CD4-positive, alpha-beta memory T cell (primary cell): Measurements from ENCODE around the gene MEGF11. TPM values are rescaled to one million over a fixed set of nuclear protein-coding genes. Genes with fewer than 3 reads are reported as not detected.

ENCODE experiments used
- CTCF ChIA-PET: fragments of 350-600 bp; sonication (Branson Sonifier 250); formaldehyde crosslinking; loops from one replicate; lab custom pipeline; 2021; ENCODE audit warnings: inconsistent platforms; ENCODE audit not compliant: partially characterized antibody; lab: Charles Lee
- POLR2A ChIA-PET: fragments of 350-600 bp; sonication (Branson Sonifier 250); formaldehyde crosslinking; loops from one replicate; lab custom pipeline; 2021; ENCODE audit not compliant: partially characterized antibody; lab: Charles Lee
- DNase-seq, 5 donors: peaks; one replicate each; pipeline versions ENCODE4 v3.0.0 to v3.0.0-alpha.2; 2020 to 2022; ENCODE audit warnings: mixed read lengths in 1 of 5
- H3K27ac ChIP-seq: one replicate; pipeline ENCODE4 v1.7.0; 2013; ENCODE audit warnings: low read depth, low read length
- H3K27me3 ChIP-seq: 2 replicates; pipeline ENCODE4 v1.7.0; 2013; ENCODE audit warnings: mild to moderate bottlenecking, low read length, moderate library complexity; ENCODE audit not compliant: insufficient read depth
- H3K36me3 ChIP-seq: 2 replicates; pipeline ENCODE4 v1.7.0; 2013; ENCODE audit warnings: mild to moderate bottlenecking, low read length, moderate library complexity; ENCODE audit not compliant: insufficient read depth
- H3K4me1 ChIP-seq: 2 replicates; pipeline ENCODE4 v1.7.0; 2013; ENCODE audit warnings: mild to moderate bottlenecking, low read length, moderate library complexity; ENCODE audit not compliant: insufficient read depth
- H3K4me3 ChIP-seq, 2 donors: one replicate each; pipeline ENCODE4 v1.7.0; 2013; ENCODE audit warnings: low read length in 2 of 2, mild to moderate bottlenecking in 1 of 2
- H3K9me3 ChIP-seq, 2 donors: one replicate each; pipeline ENCODE4 v1.7.0; 2013; ENCODE audit warnings: low read length in 2 of 2, control low read depth in 1 of 2; ENCODE audit not compliant: control insufficient read depth in 1 of 2
- H3K27ac Mint-ChIP-seq, 7 donors: one replicate each; pipeline ENCODE4 v1.8.0; 2020 to 2021; ENCODE audit warnings: mixed read lengths in 7 of 7, mild to moderate bottlenecking in 6 of 7, inconsistent platforms in 3 of 7, moderate library complexity in 3 of 7
- H3K27me3 Mint-ChIP-seq, 2 donors: one replicate each; pipeline ENCODE4 v1.8.0; 2020 to 2021; ENCODE audit warnings: mixed read lengths in 2 of 2
- H3K36me3 Mint-ChIP-seq, 2 donors: one replicate each; pipeline ENCODE4 v1.8.0; 2020 to 2021; ENCODE audit warnings: mixed read lengths in 2 of 2, inconsistent platforms in 1 of 2, mild to moderate bottlenecking in 1 of 2
- H3K4me1 Mint-ChIP-seq, 4 donors: one replicate each; pipeline ENCODE4 v1.8.0; 2020 to 2021; ENCODE audit warnings: mixed read lengths in 4 of 4, mild to moderate bottlenecking in 1 of 4
- H3K4me3 Mint-ChIP-seq, 8 donors: one replicate each; pipeline ENCODE4 v1.8.0; 2020 to 2021; ENCODE audit warnings: mixed read lengths in 8 of 8, mild to moderate bottlenecking in 7 of 8, moderate library complexity in 6 of 8, inconsistent platforms in 3 of 8
- H3K9me3 Mint-ChIP-seq, 8 donors: one replicate each; pipeline ENCODE4 v1.8.0; 2020 to 2021; ENCODE audit warnings: mixed read lengths in 8 of 8, mild to moderate bottlenecking in 5 of 8, inconsistent platforms in 3 of 8, moderate library complexity in 1 of 8
- intact Hi-C: fragments of 100-400 bp; cut with micrococcal nuclease; formaldehyde crosslinking; loops from one replicate; pipeline ENCODE4 v1.15.1; 2023
- polyA plus RNA-seq, 2 donors: library from polyadenylated mRNA; unstranded; fragments of 300-500 nt; fragmentation: Illumina TruSeq; gene quantifications; one replicate each; pipeline ENCODE4 v1.2.3, GENCODE V29; 2021
- total RNA-seq, 2 experiments: library from RNA; stranded (reverse); gene quantifications; one replicate each; pipeline ENCODE4 v1.2.3, GENCODE V29; 2021

The MEGF11 gene
- total and polyA plus RNA-seq, 4 experiments from 2014 or later = 0.69 TPM; not detected in 3

GRCh38 chr15:66261056-66261455 lies 7.5 kb upstream of the MEGF11 start:
- Histone ChIP-seq H3K9me3 (no peaks in the 10 kb centered on the region), H3K4me3 (no peak overlapping the region), H3K27me3 (peaks cover under 1% of the 10 kb centered on the region), H3K36me3 (no peaks in the 10 kb centered on the region), H3K4me1 (no peaks in the 10 kb centered on the region), H3K27ac (no peak overlapping the region)
- H3K27me3 Mint-ChIP-seq = peaks cover 14 to 25% of the 10 kb centered on the region in 2 donors
- no peak for DNase-seq
- H3K9me3 Mint-ChIP-seq = peaks cover 3 to 13% (median 10%) of the 10 kb centered on the region in 8 donors
- ChIA-PET POLR2A (no interaction called here), CTCF (no interaction called here)
- H3K27ac Mint-ChIP-seq = no peak overlapping the region
- no peaks in the 10 kb centered on the region for H3K4me1 Mint-ChIP-seq
- no peak overlapping the region for H3K4me3 Mint-ChIP-seq
- intact Hi-C loops = no loop called here
- H3K36me3 Mint-ChIP-seq = peaks cover 3 to 8% of the 10 kb centered on the region in 2 donors

- Histone ChIP-seq H3K27me3 (peaks cover 36% of the 10 kb centered on the region), H3K4me1 (peaks cover 21% of the 10 kb centered on the region), H3K4me3 (no peak overlapping the region), H3K27ac (no peak overlapping the region), H3K9me3 (no peaks in the 10 kb centered on the region), H3K36me3 (no peaks in the 10 kb centered on the region)
- CTCF ChIA-PET = no interaction called here
- Mint-ChIP-seq H3K36me3 (peaks cover 0 to 3% of the 10 kb centered on the region in 2 donors), H3K4me3 (no peak overlapping the region), H3K27me3 (peaks cover 28 to 37% of the 10 kb centered on the region in 2 donors), H3K9me3 (peaks cover 0 to 4% (median 0%) of the 10 kb centered on the region in 8 donors), H3K27ac (no peak overlapping the region), H3K4me1 (peaks cover 4 to 26% (median 10%) of the 10 kb centered on the region in 4 donors)
- DNase-seq = no peak
- intact Hi-C loops = no loop called here
- POLR2A ChIA-PET = no interaction called here
These were observed 3.1 kb upstream of the MEGF11 start for GRCh38 chr15:66256692-66257091.

DNA sequence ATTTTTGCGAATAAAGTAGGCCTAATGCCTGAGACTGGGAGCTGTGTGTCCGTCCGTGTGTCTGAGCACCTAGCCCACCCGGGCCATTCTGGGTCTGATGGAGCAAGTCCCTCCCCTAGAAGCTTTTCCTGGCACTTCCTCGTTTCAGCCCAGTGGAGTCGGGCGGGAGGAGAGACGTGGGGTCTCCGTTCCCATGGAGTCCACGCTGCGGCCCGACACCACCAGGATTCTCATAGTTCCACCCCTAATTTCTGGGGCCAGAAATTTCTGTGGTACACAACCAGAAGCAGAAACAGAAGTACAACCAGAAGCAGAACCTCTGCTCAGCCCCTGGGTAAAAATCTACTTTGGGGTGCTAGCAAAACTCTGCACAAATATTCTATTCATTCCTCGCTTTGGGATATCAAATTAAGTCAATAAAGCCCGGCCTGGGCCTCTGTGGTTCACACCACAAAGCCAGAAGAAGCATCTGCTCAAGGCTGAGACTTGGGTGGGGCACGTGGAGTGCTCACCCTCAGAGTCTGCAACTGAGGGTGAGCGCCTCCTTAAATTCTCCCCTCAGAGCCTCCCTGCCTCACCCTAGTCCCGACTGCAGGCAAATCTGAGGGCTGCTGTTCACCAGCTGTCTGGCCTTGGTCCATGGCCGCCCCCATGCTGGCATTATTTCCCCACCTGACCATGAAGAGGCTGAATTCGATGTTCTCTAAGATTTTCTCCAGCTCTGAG lies 1.6 kb upstream of the MEGF11 start:
- CTCF ChIA-PET = no interaction called here
- H3K9me3 ChIP-seq = no peaks in the 10 kb centered on the region
- H3K4me1 ChIP-seq = peaks cover 23% of the 10 kb centered on the region
- Mint-ChIP-seq H3K36me3 (peaks cover 0 to 3% of the 10 kb centered on the region in 2 donors), H3K9me3 (peaks cover 0 to 4% (median 0%) of the 10 kb centered on the region in 8 donors), H3K27ac (peak overlapping the region in 2 of 7 donors; percentile 13 to 32), H3K27me3 (peaks cover 37 to 47% of the 10 kb centered on the region in 2 donors), H3K4me1 (peaks cover 4 to 34% (median 13%) of the 10 kb centered on the region in 4 donors), H3K4me3 (peak overlapping the region in 5 of 8 donors; percentile 47 to 84 (median 49))
- POLR2A ChIA-PET = no interaction called here
- H3K27ac ChIP-seq = no peak overlapping the region
- H3K4me3 ChIP-seq = no peak overlapping the region
- H3K27me3 ChIP-seq = peaks cover 44% of the 10 kb centered on the region
- intact Hi-C loops = loop anchor here (5.0 kb wide), 1 partner anchor 242 kb away; the partner anchor contains the start of gene SNAPC5
- DNase-seq = no peak
- no peaks in the 10 kb centered on the region for H3K36me3 ChIP-seq

DNA sequence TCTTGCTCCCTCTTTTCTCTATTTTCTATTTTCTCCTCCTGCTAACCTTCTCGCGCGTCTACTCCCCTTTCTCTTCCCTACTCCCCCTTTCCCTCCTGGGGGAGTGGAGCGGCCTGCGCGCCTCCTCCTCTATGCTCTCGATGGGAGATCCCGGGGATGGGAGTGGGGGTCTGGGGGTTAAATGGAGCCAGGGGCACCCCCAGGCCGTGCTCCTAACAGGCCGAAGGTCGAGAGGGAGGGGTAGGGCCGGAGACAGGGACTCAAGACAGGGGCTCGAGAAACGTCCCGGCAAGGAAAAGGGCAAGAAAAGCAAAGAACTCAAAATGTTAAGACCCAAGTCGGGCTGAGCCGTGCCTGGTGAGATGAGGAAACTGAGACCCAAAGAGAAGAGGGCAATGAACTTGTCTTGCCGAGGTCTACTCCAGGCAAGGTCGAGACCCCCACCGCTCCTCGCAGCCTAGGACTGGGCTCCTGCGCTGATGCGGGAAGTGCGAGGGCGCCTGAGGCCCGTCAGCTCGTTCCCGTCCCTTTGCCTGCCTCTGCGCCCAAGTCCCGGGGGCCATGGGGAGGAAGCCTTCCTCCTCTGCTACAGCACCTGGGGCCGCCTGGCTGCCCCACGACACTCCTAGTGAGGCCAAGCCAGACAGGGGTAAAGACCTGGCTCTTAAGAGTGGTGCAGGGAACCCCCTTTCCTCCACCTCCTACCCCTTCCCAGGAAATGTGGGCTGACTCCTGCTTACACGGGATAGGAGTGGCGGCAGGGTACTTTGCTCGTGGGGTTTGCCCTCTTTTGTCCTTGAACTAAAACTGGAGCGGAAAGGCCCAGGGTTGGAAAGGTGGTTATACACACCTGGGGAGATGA lies 770 bp upstream of the MEGF11 start:
- H3K36me3 Mint-ChIP-seq = peaks cover 0 to 3% of the 10 kb centered on the region in 2 donors
- peak overlapping the region in 1 of 2 donors; percentile 11 for H3K4me3 ChIP-seq
- H3K27ac ChIP-seq = no peak overlapping the region
- intact Hi-C loops = loop anchor here (5.0 kb wide), 1 partner anchor 243 kb away; the partner anchor contains the start of gene SNAPC5
- peaks cover 46% of the 10 kb centered on the region for H3K27me3 ChIP-seq
- ChIA-PET CTCF (no interaction called here), POLR2A (interaction anchor here (0.9 kb wide), 1 partner anchor 39 kb away, joined by 3 read pairs; the partner anchor contains the start of gene DIS3L)
- H3K9me3 ChIP-seq = no peaks in the 10 kb centered on the region
- peak overlapping the region; percentile 80 to 91 (median 86) for H3K4me3 Mint-ChIP-seq
- H3K27me3 Mint-ChIP-seq = peaks cover 44 to 48% of the 10 kb centered on the region in 2 donors
- H3K4me1 Mint-ChIP-seq = peaks cover 4 to 34% (median 13%) of the 10 kb centered on the region in 4 donors
- H3K27ac Mint-ChIP-seq = peak overlapping the region in 2 of 7 donors; percentile 13 to 48
- H3K4me1 ChIP-seq = peaks cover 23% of the 10 kb centered on the region
- peaks cover 0 to 4% (median 0%) of the 10 kb centered on the region in 8 donors for H3K9me3 Mint-ChIP-seq
- no peak for DNase-seq
- no peaks in the 10 kb centered on the region for H3K36me3 ChIP-seq

DNA sequence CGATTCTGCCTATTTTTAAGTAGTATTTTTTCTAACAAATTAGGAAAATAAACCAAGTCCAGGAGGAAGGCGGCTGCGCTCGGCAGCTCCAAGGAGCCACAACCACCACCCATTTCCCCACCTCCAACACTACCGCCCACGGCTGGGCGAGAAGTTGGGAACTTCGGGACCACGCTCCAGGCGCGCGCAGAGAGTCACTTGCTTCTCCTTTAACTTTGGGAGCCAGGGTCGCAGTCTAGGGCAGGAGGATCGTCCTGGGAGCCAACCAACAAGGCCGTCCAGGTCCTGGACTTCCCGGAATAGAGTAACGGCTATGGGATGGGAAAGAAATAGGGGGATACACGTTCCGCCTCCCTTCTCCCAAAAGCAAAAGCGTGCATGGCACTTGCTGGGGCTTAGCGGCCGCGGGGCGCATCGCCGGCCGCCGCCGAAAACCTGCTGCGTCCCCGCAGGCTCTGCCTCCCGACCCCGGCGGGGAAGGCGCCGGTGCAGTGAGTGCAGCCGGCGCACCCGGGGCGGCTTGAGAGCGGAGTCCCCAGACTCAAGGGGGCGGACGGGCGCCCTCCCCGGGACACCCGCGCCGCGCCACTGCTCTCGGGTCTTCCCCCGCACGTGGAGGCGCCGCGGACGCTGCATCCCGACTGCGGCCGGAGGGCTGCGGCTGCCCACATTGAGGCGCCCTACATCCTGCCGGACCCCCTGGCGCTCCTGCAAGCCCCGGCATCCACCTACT lies 699 bp downstream of the MEGF11 start:
- intact Hi-C loops = loop anchor here (2.0 to 5.0 kb wide), 2 partner anchors 244 to 314 kb away; partner anchors contain the start of gene SNAPC5
- POLR2A ChIA-PET = interaction anchor here (1.3 kb wide), 1 partner anchor 42 kb away, joined by 3 read pairs; no protein-coding TSS in a partner anchor
- H3K36me3 ChIP-seq = no peaks in the 10 kb centered on the region
- peak overlapping the region; percentile 47 to 52 for H3K4me3 ChIP-seq
- DNase-seq = peak in 2 of 5 donors; percentile 17 to 19
- no peak overlapping the region for H3K27ac ChIP-seq
- CTCF ChIA-PET = interaction anchor here (5.4 kb wide), 1 partner anchor 245 kb away, joined by 15 read pairs; the partner anchor contains the start of gene SNAPC5
- Mint-ChIP-seq H3K27me3 (peaks cover 43 to 49% of the 10 kb centered on the region in 2 donors), H3K4me1 (peaks cover 4 to 34% (median 13%) of the 10 kb centered on the region in 4 donors), H3K4me3 (peak overlapping the region; percentile 74 to 86 (median 80)), H3K27ac (no peak overlapping the region), H3K36me3 (peaks cover 0 to 3% of the 10 kb centered on the region in 2 donors), H3K9me3 (peaks cover 0 to 4% (median 0%) of the 10 kb centered on the region in 8 donors)
- peaks cover 48% of the 10 kb centered on the region for H3K27me3 ChIP-seq
- peaks cover 23% of the 10 kb centered on the region for H3K4me1 ChIP-seq
- H3K9me3 ChIP-seq = no peaks in the 10 kb centered on the region
